Right atrium auricular region (tissue), 2 donors: ENCODE results near the gene CIT. TPM values are rescaled to one million over a fixed set of nuclear protein-coding genes. Genes with fewer than 3 reads are reported as not detected.

Experiments
- DNase-seq: peaks from one replicate; pipeline ENCODE4 v3.0.0-alpha.2; 2019; ENCODE audit warnings: low spot score
- H3K27ac ChIP-seq, 2 donors: fragments of 200-600 bp; sonication (generic); 1 replicate in 1 of 2; 2 replicates in 1 of 2; pipeline ENCODE4 v1.5.1; 2016 to 2019
- H3K27me3 ChIP-seq, 2 donors: fragments of 200-600 bp; sonication (generic); one replicate each; pipeline versions ENCODE4 v1.5.1 to v1.6.0; 2017 to 2019
- H3K36me3 ChIP-seq: fragments of 200-600 bp; sonication (generic); one replicate; pipeline ENCODE4 v1.5.1; 2016
- H3K4me1 ChIP-seq, 2 donors: fragments of 200-600 bp; sonication (generic); one replicate each; pipeline versions ENCODE4 v1.5.1 to v1.6.0; 2017 to 2019
- H3K4me3 ChIP-seq, 2 donors: fragments of 200-600 bp; sonication (generic); 1 replicate in 1 of 2; 2 replicates in 1 of 2; pipeline ENCODE4 v1.5.1; 2017 to 2019; ENCODE audit warnings: mild to moderate bottlenecking in 1 of 2, moderate library complexity in 1 of 2
- H3K9me3 ChIP-seq, 2 donors: fragments of 200-600 bp; sonication (generic); one replicate each; pipeline ENCODE4 v1.5.1; 2019
- CTCF ChIP-seq, 2 donors: fragments of 200-600 bp; sonication (generic); IDR thresholded peaks; one replicate each; pipeline ENCODE4 v1.5.1; 2019; ENCODE audit warnings: antibody characterized with exemption in 2 of 2
- total RNA-seq, 2 donors: library from RNA; depleted of rRNA; stranded (reverse); fragments of >200 nt; gene quantifications; one replicate each; pipeline ENCODE4 v1.1.0, GENCODE V29; 2016

Gene CIT
- total RNA-seq, 2 donors from 2014 or later: 0.79 to 1.2 TPM

GRCh38 chr12:119671070-119671469, 206.1 kb downstream of the CIT start:
- DNase-seq: no peak
- TF ChIP-seq CTCF (IDR thresholded peaks at IDR 0.05): no peak
- no peaks in the 10 kb centered on the region for H3K27me3 ChIP-seq
- H3K4me1 ChIP-seq: peaks cover 0 to 49% of the 10 kb centered on the region in 2 donors
- peaks cover 51% of the 10 kb centered on the region for H3K36me3 ChIP-seq
- H3K4me3 ChIP-seq: no peak overlapping the region
- no peaks in the 10 kb centered on the region for H3K9me3 ChIP-seq
- no peak overlapping the region for H3K27ac ChIP-seq

DNA sequence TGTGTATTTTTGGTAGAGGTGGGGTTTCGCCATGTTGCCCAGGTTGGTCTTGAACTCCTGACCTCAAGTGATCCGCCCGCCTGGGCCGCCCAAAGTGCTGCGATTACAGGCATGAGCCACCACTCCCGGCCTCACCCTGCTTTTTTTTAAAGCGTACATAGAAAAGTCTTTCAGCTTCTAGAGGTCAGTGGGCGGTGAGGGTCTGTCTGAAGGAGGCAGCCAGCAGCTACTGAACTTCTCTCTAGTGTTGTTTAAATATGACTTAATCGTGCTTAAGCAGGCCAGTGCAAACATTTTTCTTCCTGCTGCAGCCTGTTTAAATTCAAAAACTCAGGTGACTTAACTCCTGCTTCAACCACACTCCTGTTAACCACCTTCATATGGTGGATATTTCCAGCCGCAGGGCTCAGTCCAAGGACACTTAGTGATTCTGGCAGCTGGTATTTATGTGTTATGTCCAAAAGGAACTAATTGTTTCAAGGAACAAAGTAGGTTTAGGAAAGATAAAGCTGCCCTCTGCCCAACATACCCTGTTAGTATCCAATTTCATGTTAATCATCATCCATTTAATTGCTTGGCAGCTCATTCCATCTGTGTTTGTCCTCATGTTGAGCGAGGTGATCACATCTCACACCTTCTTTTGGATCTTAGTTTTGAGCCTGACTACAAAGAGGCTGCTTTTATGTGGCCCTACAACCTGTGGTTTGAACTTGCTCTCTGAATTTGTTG, 207.2 kb downstream of the CIT start:
- Histone ChIP-seq H3K4me1 (peaks cover 0 to 52% of the 10 kb centered on the region in 2 donors), H3K4me3 (no peak overlapping the region), H3K27ac (peak overlapping the region in 1 of 2 donors; percentile 28), H3K36me3 (peaks cover 39% of the 10 kb centered on the region), H3K9me3 (no peaks in the 10 kb centered on the region), H3K27me3 (no peaks in the 10 kb centered on the region)
- TF ChIP-seq CTCF (IDR thresholded peaks at IDR 0.05): no peak
- DNase-seq: no peak

GRCh38 chr12:119668324-119668841, 208.7 kb downstream of the CIT start:
- peaks cover 0 to 45% of the 10 kb centered on the region in 2 donors for H3K4me1 ChIP-seq
- TF ChIP-seq CTCF (IDR thresholded peaks at IDR 0.05): no peak
- no peaks in the 10 kb centered on the region for H3K27me3 ChIP-seq
- peaks cover 24% of the 10 kb centered on the region for H3K36me3 ChIP-seq
- H3K4me3 ChIP-seq: peak overlapping the region; percentile 88 to 93
- no peaks in the 10 kb centered on the region for H3K9me3 ChIP-seq
- no peak for DNase-seq
- peak overlapping the region; percentile 88 to 93 for H3K27ac ChIP-seq

- H3K4me3 ChIP-seq: peak within 1 kb of the TSS; percentile 88 to 93
- peak; percentile 92 to 95 for TF ChIP-seq CTCF (IDR thresholded peaks at IDR 0.05)
- no peaks in the 10 kb centered on the region for H3K9me3 ChIP-seq
- H3K36me3 ChIP-seq: peaks cover 18% of the 10 kb centered on the region
- DNase-seq: peak; percentile 95
- H3K4me1 ChIP-seq: peaks cover 0 to 38% of the 10 kb centered on the region in 2 donors
- H3K27ac ChIP-seq: peak within 1 kb of the TSS; percentile 88 to 93
- H3K27me3 ChIP-seq: no peaks in the 10 kb centered on the region
These were observed 209.4 kb downstream of the CIT start, which contains the start of gene PRKAB1 for GRCh38 chr12:119667577-119668323. Gene PRKAB1, plus strand, starts transcription at chr12:119668133. Its CDS starts 112 bp downstream, at chr12:119668245.

GRCh38 chr12:119666900-119667576, 210.1 kb downstream of the CIT start:
- Histone ChIP-seq H3K4me1 (peaks cover 0 to 37% of the 10 kb centered on the region in 2 donors), H3K27ac (no peak overlapping the region), H3K36me3 (peaks cover 10% of the 10 kb centered on the region), H3K9me3 (no peaks in the 10 kb centered on the region), H3K27me3 (no peaks in the 10 kb centered on the region), H3K4me3 (peak overlapping the region; percentile 88 to 93)
- TF ChIP-seq CTCF (IDR thresholded peaks at IDR 0.05): no peak
- no peak for DNase-seq
